T1000 (cell line): Measurements from ENCODE around the gene HRCT1.

ENCODE experiments used
- DNase-seq: peaks from one replicate; lab custom pipeline; 2025; ENCODE audit warnings: mixed read lengths; lab: John Stamatoyannopoulos, UW

The HRCT1 gene

DNA sequence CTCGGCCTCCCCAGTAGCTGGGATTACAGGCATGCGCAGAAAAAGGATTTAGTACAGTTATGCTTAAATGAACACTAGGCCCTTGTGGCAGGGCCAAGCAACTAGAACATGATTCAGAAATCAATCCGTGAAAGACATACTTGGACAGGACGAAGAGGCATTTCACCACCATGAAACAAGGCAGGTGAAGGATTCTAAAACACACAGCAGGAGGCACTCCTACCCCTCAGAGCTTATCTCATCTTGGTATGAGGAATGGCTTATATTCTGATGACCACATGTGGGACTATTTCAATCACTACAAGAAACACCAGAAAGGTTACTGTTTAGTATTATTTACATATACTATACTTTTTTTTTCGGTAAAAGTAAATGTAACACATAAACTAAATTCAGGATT, 36.3 kb downstream of the HRCT1 start:
- DNase-seq: no peak

DNA sequence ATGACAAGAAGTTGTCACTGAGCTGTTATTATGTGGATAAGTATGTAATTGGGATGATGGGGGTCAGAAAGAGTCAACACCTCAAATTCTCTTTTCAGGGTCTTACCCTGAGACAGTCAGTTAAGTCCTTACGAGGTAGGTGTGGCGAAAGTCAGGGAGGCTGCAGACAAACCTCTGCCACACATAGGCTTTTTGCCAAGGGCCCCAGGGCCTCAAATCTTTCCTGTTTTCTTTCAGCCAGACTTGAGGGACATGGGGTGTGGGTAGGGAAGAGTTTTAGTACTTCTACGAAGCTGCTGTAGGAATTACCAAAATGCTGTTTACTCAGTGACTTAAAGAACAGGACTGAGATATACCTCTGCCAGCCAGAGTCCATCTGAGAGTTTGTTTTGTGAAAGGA, 38.2 kb downstream of the HRCT1 start:
- DNase-seq: no peak

- no peak for DNase-seq
Measured at GRCh38 chr9:35944841-35945240, 38.8 kb downstream of the HRCT1 start.

GRCh38 chr9:35945341-35946018, 39.5 kb downstream of the HRCT1 start:
- DNase-seq: peak; percentile 46

DNA sequence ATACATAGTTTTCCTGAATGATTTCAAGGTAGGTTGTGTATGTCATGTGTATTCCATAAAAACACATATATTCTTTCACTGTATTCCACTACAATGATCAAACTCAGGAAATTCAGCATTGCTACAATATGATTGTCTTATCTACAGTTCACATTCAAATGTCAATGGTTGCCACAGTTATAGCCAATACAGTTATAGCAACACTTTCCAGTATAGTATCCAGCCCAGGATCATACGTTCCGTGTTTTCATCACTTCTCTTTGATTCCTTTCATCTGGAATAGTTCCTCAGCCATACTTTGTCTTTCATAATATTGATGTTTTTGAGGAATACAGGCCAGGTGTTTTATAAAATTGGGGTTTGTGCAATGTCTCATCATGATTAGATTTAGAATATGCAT, 42.4 kb downstream of the HRCT1 start:
- DNase-seq: no peak

DNA sequence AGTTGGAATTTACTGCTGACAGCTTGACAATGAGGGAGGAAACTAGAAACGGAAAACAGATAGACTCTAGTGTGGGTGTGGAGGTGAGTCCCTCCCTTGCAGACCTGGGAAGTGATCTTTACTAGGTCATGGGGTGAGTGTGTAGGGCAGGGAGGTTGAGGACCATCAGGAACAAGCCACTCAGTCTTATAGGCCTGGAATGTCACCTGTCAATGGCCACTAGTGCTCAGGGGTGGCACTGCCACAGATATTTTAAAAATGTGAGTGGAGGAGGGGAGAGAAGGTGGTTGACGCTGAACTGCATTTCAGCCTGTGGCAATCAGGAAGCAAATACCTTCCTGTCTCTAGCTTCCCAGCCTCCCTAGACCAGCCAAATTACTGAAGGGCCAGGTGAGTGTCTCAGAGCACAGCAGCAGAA, 42.9 kb downstream of the HRCT1 start:
- DNase-seq: no peak

DNA sequence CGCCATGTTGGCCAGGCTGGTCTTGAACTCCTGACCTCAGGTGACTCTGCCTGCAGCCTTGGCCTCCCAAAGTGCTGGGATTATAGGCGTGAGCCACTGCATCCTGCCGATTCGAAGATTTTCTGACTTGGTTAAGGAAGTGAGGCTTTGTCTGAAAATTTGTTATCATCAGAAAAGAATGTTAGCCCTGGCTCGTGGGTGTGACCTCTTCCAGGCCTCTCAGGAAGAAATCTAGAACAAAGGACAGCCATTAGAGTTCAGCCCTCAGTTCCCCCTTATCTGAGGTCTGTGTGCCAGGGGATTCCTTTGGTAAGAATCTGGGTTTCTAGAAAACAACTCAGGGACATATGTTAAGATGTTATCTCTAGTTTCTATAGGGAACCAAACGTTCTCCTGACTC, 45.7 kb downstream of the HRCT1 start:
- no peak for DNase-seq

GRCh38 chr9:35952526-35953191, 46.7 kb downstream of the HRCT1 start:
- no peak for DNase-seq

DNA sequence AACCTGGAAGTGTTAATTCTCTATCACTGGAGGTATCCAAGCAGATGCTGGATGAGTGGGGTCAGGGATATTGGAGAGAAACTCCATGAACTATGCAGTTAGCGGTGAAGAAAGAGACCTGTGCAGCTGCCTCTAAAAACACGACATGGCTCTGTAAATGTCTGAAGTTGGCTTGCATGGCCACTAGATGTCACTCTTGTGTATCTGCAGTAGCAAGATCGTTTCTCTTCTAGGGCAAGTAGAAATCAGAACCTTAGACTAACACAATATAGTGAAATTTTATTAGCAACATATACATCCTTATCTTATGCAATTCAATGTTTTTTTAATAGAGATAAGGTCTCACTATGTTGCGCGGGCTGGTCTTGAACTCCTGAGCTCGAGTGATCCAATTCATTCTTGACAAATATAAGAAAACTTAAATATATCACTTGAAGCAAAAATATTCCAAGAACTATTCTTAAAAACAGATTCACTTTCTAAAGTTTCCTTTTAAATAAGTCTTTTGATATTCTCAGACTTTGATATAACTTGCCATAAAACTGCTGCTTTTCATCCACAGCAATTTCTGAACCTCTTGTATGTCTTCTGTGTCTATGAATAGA, 49.0 kb downstream of the HRCT1 start:
- peak; percentile 3 for DNase-seq

- DNase-seq: no peak
Measured at GRCh38 chr9:35956651-35957050, 50.6 kb downstream of the HRCT1 start.
